Immature natural killer cell (primary cell): ENCODE measurements around the gene ENTR1. TPM values are rescaled to one million over a fixed set of nuclear protein-coding genes. Genes with fewer than 3 reads are reported as not detected.
"Not testable (repeated sequence)": the region's sequence is repeated elsewhere in the genome, so short reads cannot be mapped to it uniquely, and the experiment has no call there.

Experiments used
- DNase-seq, 3 donors: peaks; one replicate each; pipeline ENCODE4 v3.0.0; 2022; ENCODE audit warnings: mixed read lengths in 1 of 3
- H3K27ac Mint-ChIP-seq, 6 donors: one replicate each; pipeline ENCODE4 v1.8.0; 2020; ENCODE audit warnings: mixed read lengths in 6 of 6, mild to moderate bottlenecking in 5 of 6, inconsistent platforms in 4 of 6, moderate library complexity in 3 of 6
- H3K27me3 Mint-ChIP-seq, 3 donors: one replicate each; pipeline ENCODE4 v1.8.0; 2020 to 2021; ENCODE audit warnings: low read depth in 3 of 3, mild to moderate bottlenecking in 3 of 3, mixed read lengths in 3 of 3, moderate library complexity in 3 of 3, inconsistent platforms in 1 of 3
- H3K36me3 Mint-ChIP-seq, 3 donors: one replicate each; pipeline ENCODE4 v1.8.0; 2020; ENCODE audit warnings: mixed read lengths in 3 of 3, inconsistent platforms in 2 of 3, mild to moderate bottlenecking in 2 of 3
- H3K4me1 Mint-ChIP-seq, 2 donors: one replicate each; pipeline ENCODE4 v1.8.0; 2020; ENCODE audit warnings: inconsistent platforms in 2 of 2, mild to moderate bottlenecking in 2 of 2, mixed read lengths in 2 of 2, moderate library complexity in 1 of 2
- H3K4me3 Mint-ChIP-seq, 5 donors: one replicate each; pipeline ENCODE4 v1.8.0; 2020; ENCODE audit warnings: mild to moderate bottlenecking in 5 of 5, mixed read lengths in 5 of 5, inconsistent platforms in 3 of 5, moderate library complexity in 3 of 5
- H3K9me3 Mint-ChIP-seq, 6 donors: one replicate each; pipeline ENCODE4 v1.8.0; 2020; ENCODE audit warnings: mild to moderate bottlenecking in 6 of 6, mixed read lengths in 6 of 6, inconsistent platforms in 4 of 6, moderate library complexity in 3 of 6
- polyA plus RNA-seq, 3 donors: library from polyadenylated mRNA; unstranded; fragments of 300-500 nt; fragmentation: Illumina TruSeq; gene quantifications; one replicate each; pipeline ENCODE4 v1.2.3, GENCODE V29; 2021

ENTR1 gene
- polyA plus RNA-seq, 3 donors from 2014 or later: 5.7 to 11.5 (median 6.2) TPM

GRCh38 chr9:136434580-136435169, 24.3 kb upstream of the ENTR1 start:
- no peak for DNase-seq
- Mint-ChIP-seq H3K27ac (no peak overlapping the region), H3K36me3 (no peaks in the 10 kb centered on the region), H3K27me3 (peaks cover 0 to 6% (median 2%) of the 10 kb centered on the region in 3 donors), H3K4me1 (peaks cover 27 to 29% of the 10 kb centered on the region in 2 donors), H3K9me3 (no peaks in the 10 kb centered on the region), H3K4me3 (no peak overlapping the region)

GRCh38 chr9:136433849-136434579, 23.6 kb upstream of the ENTR1 start:
- H3K36me3 Mint-ChIP-seq: no peaks in the 10 kb centered on the region
- H3K4me3 Mint-ChIP-seq: no peak overlapping the region
- H3K9me3 Mint-ChIP-seq: no peaks in the 10 kb centered on the region
- H3K27ac Mint-ChIP-seq: no peak overlapping the region
- peaks cover 27 to 29% of the 10 kb centered on the region in 2 donors for H3K4me1 Mint-ChIP-seq
- peaks cover 0 to 6% (median 2%) of the 10 kb centered on the region in 3 donors for H3K27me3 Mint-ChIP-seq
- DNase-seq: no peak

- peaks cover 24 to 26% of the 10 kb centered on the region in 2 donors for H3K4me1 Mint-ChIP-seq
Observed at GRCh38 chr9:136433043-136433715, 22.8 kb upstream of the ENTR1 start.

GRCh38 chr9:136432591-136432990, 22.2 kb upstream of the ENTR1 start:
- H3K4me3 Mint-ChIP-seq: no peak overlapping the region
- no peak overlapping the region for H3K27ac Mint-ChIP-seq
- H3K27me3 Mint-ChIP-seq: peaks cover 0 to 2% (median 0%) of the 10 kb centered on the region in 3 donors
- H3K9me3 Mint-ChIP-seq: no peaks in the 10 kb centered on the region
- H3K4me1 Mint-ChIP-seq: peaks cover 18 to 20% of the 10 kb centered on the region in 2 donors
- no peak for DNase-seq
- H3K36me3 Mint-ChIP-seq: no peaks in the 10 kb centered on the region

More at GRCh38 chr9:136433043-136433715, 22.8 kb upstream of the ENTR1 start:
- no peak for DNase-seq
- Mint-ChIP-seq H3K9me3 (no peaks in the 10 kb centered on the region), H3K27me3 (peaks cover 0 to 2% (median under 1%) of the 10 kb centered on the region in 3 donors), H3K4me3 (no peak overlapping the region), H3K27ac (no peak overlapping the region), H3K36me3 (no peaks in the 10 kb centered on the region)

GRCh38 chr9:136431782-136432350, 21.5 kb upstream of the ENTR1 start:
- no peak overlapping the region for H3K27ac Mint-ChIP-seq
- no peaks in the 10 kb centered on the region for H3K36me3 Mint-ChIP-seq
- peaks cover 11 to 13% of the 10 kb centered on the region in 2 donors for H3K4me1 Mint-ChIP-seq
- no peaks in the 10 kb centered on the region for H3K9me3 Mint-ChIP-seq
- no peak for DNase-seq
- H3K4me3 Mint-ChIP-seq: no peak overlapping the region
- no peaks in the 10 kb centered on the region for H3K27me3 Mint-ChIP-seq

- no peaks in the 10 kb centered on the region for H3K27me3 Mint-ChIP-seq
- no peak overlapping the region for H3K27ac Mint-ChIP-seq
- no peaks in the 10 kb centered on the region for H3K9me3 Mint-ChIP-seq
- H3K4me3 Mint-ChIP-seq: no peak overlapping the region
- H3K36me3 Mint-ChIP-seq: no peaks in the 10 kb centered on the region
- H3K4me1 Mint-ChIP-seq: peaks cover 2 to 4% of the 10 kb centered on the region in 2 donors
- DNase-seq: no peak
Observed at GRCh38 chr9:136430588-136431234, 20.3 kb upstream of the ENTR1 start.

GRCh38 chr9:136429683-136430491, 19.5 kb upstream of the ENTR1 start:
- Mint-ChIP-seq H3K27ac (no peak overlapping the region), H3K4me3 (no peak overlapping the region), H3K36me3 (no peaks in the 10 kb centered on the region), H3K27me3 (no peaks in the 10 kb centered on the region), H3K9me3 (no peaks in the 10 kb centered on the region), H3K4me1 (peaks cover 0 to under 1% of the 10 kb centered on the region in 2 donors)
- no peak for DNase-seq

GRCh38 chr9:136429075-136429628, 18.7 kb upstream of the ENTR1 start:
- H3K9me3 Mint-ChIP-seq: no peaks in the 10 kb centered on the region
- no peak overlapping the region for H3K27ac Mint-ChIP-seq
- H3K4me1 Mint-ChIP-seq: no peaks in the 10 kb centered on the region
- H3K36me3 Mint-ChIP-seq: no peaks in the 10 kb centered on the region
- DNase-seq: no peak
- H3K4me3 Mint-ChIP-seq: no peak overlapping the region
- no peaks in the 10 kb centered on the region for H3K27me3 Mint-ChIP-seq

GRCh38 chr9:136426787-136427186, 16.4 kb upstream of the ENTR1 start:
- peak overlapping the region in 1 of 6 donors; percentile 64 for H3K27ac Mint-ChIP-seq
- H3K9me3 Mint-ChIP-seq: no peaks in the 10 kb centered on the region
- no peaks in the 10 kb centered on the region for H3K4me1 Mint-ChIP-seq
- peaks cover 0 to 3% (median 0%) of the 10 kb centered on the region in 3 donors for H3K36me3 Mint-ChIP-seq
- peaks cover 0 to 2% (median 0%) of the 10 kb centered on the region in 3 donors for H3K27me3 Mint-ChIP-seq
- DNase-seq: no peak
- no peak overlapping the region for H3K4me3 Mint-ChIP-seq

GRCh38 chr9:136425367-136425766, 15.0 kb upstream of the ENTR1 start:
- not testable (repeated sequence) for H3K27me3 Mint-ChIP-seq, H3K36me3 Mint-ChIP-seq, H3K4me3 Mint-ChIP-seq, H3K4me1 Mint-ChIP-seq, DNase-seq, H3K9me3 Mint-ChIP-seq
- peak overlapping the region in 1 of 6 donors; percentile 48 for H3K27ac Mint-ChIP-seq

- peaks cover 0 to 3% (median 0%) of the 10 kb centered on the region in 3 donors for H3K36me3 Mint-ChIP-seq
- no peaks in the 10 kb centered on the region for H3K4me1 Mint-ChIP-seq
- no peak overlapping the region for H3K4me3 Mint-ChIP-seq
- H3K9me3 Mint-ChIP-seq: no peaks in the 10 kb centered on the region
- DNase-seq: no peak
- peak overlapping the region in 1 of 6 donors; percentile 48 for H3K27ac Mint-ChIP-seq
- H3K27me3 Mint-ChIP-seq: peaks cover 0 to 2% (median 0%) of the 10 kb centered on the region in 3 donors
Observed at GRCh38 chr9:136424750-136425362, 14.4 kb upstream of the ENTR1 start.

GRCh38 chr9:136423432-136424146, 13.2 kb upstream of the ENTR1 start:
- Mint-ChIP-seq H3K9me3 (no peaks in the 10 kb centered on the region), H3K4me3 (no peak overlapping the region), H3K36me3 (peaks cover 0 to 6% (median 0%) of the 10 kb centered on the region in 3 donors), H3K27me3 (peaks cover 0 to 2% (median 0%) of the 10 kb centered on the region in 3 donors), H3K4me1 (no peaks in the 10 kb centered on the region), H3K27ac (no peak overlapping the region)
- DNase-seq: no peak
